ENCODE results near the gene MDM2.
"Not testable (repeated sequence)": the region's sequence is repeated elsewhere in the genome, so short reads cannot be mapped to it uniquely, and the experiment has no call there.

Gene MDM2

GRCh38 chr12:68831751-68832503 lies 23.9 kb downstream of the MDM2 start:
- no peak for DNase-seq

GRCh38 chr12:68832504-68832867 lies 24.5 kb downstream of the MDM2 start:
- DNase-seq = peak; percentile 35

- DNase-seq = no peak
Observed at GRCh38 chr12:68833508-68833907, 25.5 kb downstream of the MDM2 start.

GRCh38 chr12:68835333-68835908 lies 27.4 kb downstream of the MDM2 start:
- no peak for DNase-seq

- DNase-seq = no peak
Observed at GRCh38 chr12:68837215-68837614, 29.2 kb downstream of the MDM2 start.

GRCh38 chr12:68838046-68838886 lies 30.3 kb downstream of the MDM2 start:
- DNase-seq = no peak

- no peak for DNase-seq
Observed at GRCh38 chr12:68839183-68840147, 31.5 kb downstream of the MDM2 start.

- DNase-seq = not testable (repeated sequence)
Observed at GRCh38 chr12:68841175-68841574, 33.2 kb downstream of the MDM2 start.

- DNase-seq = no peak
Observed at GRCh38 chr12:68841717-68842116, 33.7 kb downstream of the MDM2 start.

- no peak for DNase-seq
Observed at GRCh38 chr12:68842123-68842522, 34.1 kb downstream of the MDM2 start.

- DNase-seq = no peak
Observed at GRCh38 chr12:68842784-68843567, 35.0 kb downstream of the MDM2 start.

GRCh38 chr12:68844318-68844745 lies 36.4 kb downstream of the MDM2 start:
- DNase-seq = no peak

- DNase-seq = no peak
Observed at GRCh38 chr12:68844788-68845695, 37.1 kb downstream of the MDM2 start.

GRCh38 chr12:68846811-68847210 lies 38.8 kb downstream of the MDM2 start:
- no peak for DNase-seq

GRCh38 chr12:68850390-68850789 lies 42.4 kb downstream of the MDM2 start:
- no peak for DNase-seq

GRCh38 chr12:68851592-68852306 lies 43.8 kb downstream of the MDM2 start:
- DNase-seq = no peak

GRCh38 chr12:68853396-68854077 lies 45.6 kb downstream of the MDM2 start:
- no peak for DNase-seq

GRCh38 chr12:68854078-68854468 lies 46.1 kb downstream of the MDM2 start:
- no peak for DNase-seq

- DNase-seq = no peak
Observed at GRCh38 chr12:68854554-68854953, 46.6 kb downstream of the MDM2 start.

Data from NCI-H1105 treated with DMSO at 0.1 percent for 48 hours (cell line).